MM.1S (cell line): Measurements from ENCODE around the gene SEMA3A.

Experiments used
- DNase-seq: peaks from one replicate; pipeline ENCODE4 v3.0.0-alpha.2; 2015
- H2AFZ ChIP-seq: fragments of 300-600 bp; sonication (generic); 2 replicates; pipeline ENCODE4 v1.6.0; 2016; ENCODE audit warnings: antibody characterized with exemption, low read length
- H3F3A ChIP-seq: fragments of 300-600 bp; sonication (generic); 2 replicates; pipeline ENCODE4 v1.6.1; 2016; ENCODE audit warnings: mild to moderate bottlenecking, antibody characterized with exemption, low read length, moderate library complexity, mixed read lengths; ENCODE audit not compliant: insufficient read depth
- H3K27ac ChIP-seq: fragments of 300-600 bp; sonication (generic); 2 replicates; pipeline ENCODE4 v1.5.1; 2016; ENCODE audit warnings: mild to moderate bottlenecking, low read length
- H3K27me3 ChIP-seq: fragments of 300-600 bp; sonication (generic); replicated peaks from 2 replicates; pipeline ENCODE4 v1.6.0; 2016; ENCODE audit warnings: low read length; ENCODE audit not compliant: insufficient read depth
- H3K36me3 ChIP-seq: fragments of 300-600 bp; sonication (generic); replicated peaks from 2 replicates; pipeline ENCODE4 v1.6.1; 2016; ENCODE audit warnings: mild to moderate bottlenecking, low read length, mixed read lengths; ENCODE audit not compliant: insufficient read depth
- H3K4me1 ChIP-seq: fragments of 300-600 bp; sonication (generic); 2 replicates; pipeline ENCODE4 v1.6.1; 2016; ENCODE audit warnings: low read length, mixed read lengths
- H3K4me2 ChIP-seq: fragments of 300-600 bp; sonication (generic); 2 replicates; pipeline ENCODE4 v1.6.0; 2016; ENCODE audit warnings: low read depth, low read length
- H3K4me3 ChIP-seq: fragments of 300-600 bp; sonication (generic); 2 replicates; pipeline ENCODE4 v1.5.1; 2016; ENCODE audit warnings: low read length, mixed read lengths
- H3K79me2 ChIP-seq: fragments of 300-600 bp; sonication (generic); 2 replicates; pipeline ENCODE4 v1.6.1; 2016; ENCODE audit warnings: mixed run types, low read length, mixed read lengths
- H3K9ac ChIP-seq: fragments of 300-600 bp; sonication (generic); 2 replicates; pipeline ENCODE4 v1.6.1; 2016; ENCODE audit warnings: low read length, mixed read lengths
- H3K9me2 ChIP-seq: fragments of 300-600 bp; sonication (generic); replicated peaks from 2 replicates; pipeline ENCODE4 v1.6.1; 2016; ENCODE audit warnings: mild to moderate bottlenecking, low read length, mixed read lengths; ENCODE audit not compliant: insufficient read depth
- H3K9me3 ChIP-seq: fragments of 300-600 bp; sonication (generic); replicated peaks from 2 replicates; pipeline ENCODE4 v1.6.1; 2016; ENCODE audit warnings: mild to moderate bottlenecking, low read length, mixed read lengths; ENCODE audit not compliant: insufficient read depth
- H4K20me1 ChIP-seq: fragments of 300-600 bp; sonication (generic); 2 replicates; pipeline ENCODE4 v1.6.1; 2016; ENCODE audit warnings: mild to moderate bottlenecking, low read length, moderate library complexity, mixed read lengths; ENCODE audit not compliant: insufficient read depth
- EZH2 ChIP-seq: fragments of 300-600 bp; sonication (generic); optimal IDR thresholded peaks from 2 replicates; pipeline ENCODE3; 2017; ENCODE audit warnings: low read depth, mild to moderate bottlenecking, antibody characterized with exemption, low read length, mixed read lengths
- EZH2phosphoT487 ChIP-seq: fragments of 300-600 bp; sonication (generic); IDR thresholded peaks from 2 replicates; pipeline ENCODE4 v1.6.1; 2018; ENCODE audit warnings: antibody characterized with exemption, low read length
- TF ChIP-seq, protein P1 (sequence below): fragments of 300-600 bp; sonication (generic); IDR thresholded peaks from 2 replicates; pipeline ENCODE4 v1.5.1; 2016; ENCODE audit warnings: antibody characterized with exemption, low read length, mixed read lengths

The SEMA3A gene

DNA sequence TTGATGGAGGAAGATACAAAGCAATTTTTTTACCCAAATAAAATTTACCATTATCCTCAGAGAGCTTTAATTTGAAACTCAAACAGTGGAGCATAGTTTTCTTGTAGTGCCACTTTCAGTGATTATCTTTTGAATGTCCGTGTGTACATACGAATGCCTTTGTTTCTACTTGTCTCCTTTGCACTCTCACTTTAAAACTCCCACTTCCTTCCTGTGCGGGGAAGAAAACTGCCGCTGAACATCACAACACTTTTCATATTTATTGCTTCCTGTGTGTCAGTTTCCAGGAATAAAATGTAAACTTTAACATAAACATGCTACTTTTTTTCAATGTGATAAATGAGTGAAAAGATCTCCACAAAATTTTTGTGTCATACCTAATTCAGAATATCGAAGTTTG lies 102.4 kb downstream of the SEMA3A start:
- Histone ChIP-seq H3K79me2 (no peaks in the 10 kb centered on the region), H2AFZ (no peak overlapping the region), H3K9me2 (no peaks in the 10 kb centered on the region), H3K4me3 (no peak overlapping the region), H3K9ac (no peak overlapping the region), H3K36me3 (no peaks in the 10 kb centered on the region), H4K20me1 (no peaks in the 10 kb centered on the region), H3K27ac (no peak overlapping the region), H3K4me1 (0 out of 2 replicates have a peak, but pooled peaks cover 5% of the 10 kb centered on the region), H3K27me3 (no peaks in the 10 kb centered on the region), H3K9me3 (no peaks in the 10 kb centered on the region), H3K4me2 (no peak overlapping the region), H3F3A (no peaks in the 10 kb centered on the region)
- TF ChIP-seq, protein P1, sequence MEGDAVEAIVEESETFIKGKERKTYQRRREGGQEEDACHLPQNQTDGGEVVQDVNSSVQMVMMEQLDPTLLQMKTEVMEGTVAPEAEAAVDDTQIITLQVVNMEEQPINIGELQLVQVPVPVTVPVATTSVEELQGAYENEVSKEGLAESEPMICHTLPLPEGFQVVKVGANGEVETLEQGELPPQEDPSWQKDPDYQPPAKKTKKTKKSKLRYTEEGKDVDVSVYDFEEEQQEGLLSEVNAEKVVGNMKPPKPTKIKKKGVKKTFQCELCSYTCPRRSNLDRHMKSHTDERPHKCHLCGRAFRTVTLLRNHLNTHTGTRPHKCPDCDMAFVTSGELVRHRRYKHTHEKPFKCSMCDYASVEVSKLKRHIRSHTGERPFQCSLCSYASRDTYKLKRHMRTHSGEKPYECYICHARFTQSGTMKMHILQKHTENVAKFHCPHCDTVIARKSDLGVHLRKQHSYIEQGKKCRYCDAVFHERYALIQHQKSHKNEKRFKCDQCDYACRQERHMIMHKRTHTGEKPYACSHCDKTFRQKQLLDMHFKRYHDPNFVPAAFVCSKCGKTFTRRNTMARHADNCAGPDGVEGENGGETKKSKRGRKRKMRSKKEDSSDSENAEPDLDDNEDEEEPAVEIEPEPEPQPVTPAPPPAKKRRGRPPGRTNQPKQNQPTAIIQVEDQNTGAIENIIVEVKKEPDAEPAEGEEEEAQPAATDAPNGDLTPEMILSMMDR: no peak
- TF ChIP-seq EZH2: no peak
- TF ChIP-seq EZH2phosphoT487: no peak
- no peak for DNase-seq

DNA sequence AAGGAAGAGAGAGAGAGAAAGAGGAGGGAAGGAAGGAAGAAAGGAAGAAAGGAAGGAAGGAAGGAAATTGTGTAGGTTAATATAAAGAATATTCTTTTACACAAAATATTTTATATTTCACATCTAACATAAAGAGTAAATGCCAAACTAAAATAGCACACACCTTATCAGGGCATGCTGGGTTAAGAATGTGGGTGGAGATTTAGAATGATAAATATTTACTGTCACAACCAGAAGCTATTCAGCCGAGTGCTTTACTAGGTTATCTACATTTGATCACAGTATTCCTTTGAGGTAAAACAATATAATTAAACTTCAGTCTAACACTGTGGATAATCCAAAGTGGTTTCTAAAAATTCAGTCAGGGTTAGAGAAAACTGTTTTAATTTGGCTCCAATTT lies 103.3 kb downstream of the SEMA3A start:
- no peaks in the 10 kb centered on the region for H3K9me2 ChIP-seq
- H3K9me3 ChIP-seq: no peaks in the 10 kb centered on the region
- H3K4me3 ChIP-seq: no peak overlapping the region
- no peak overlapping the region for H2AFZ ChIP-seq
- H3K36me3 ChIP-seq: no peaks in the 10 kb centered on the region
- H3K79me2 ChIP-seq: no peaks in the 10 kb centered on the region
- H3K4me2 ChIP-seq: no peak overlapping the region
- no peak overlapping the region for H3K27ac ChIP-seq
- no peaks in the 10 kb centered on the region for H3K27me3 ChIP-seq
- no peak overlapping the region for H3K9ac ChIP-seq
- TF ChIP-seq, protein P1: no peak
- TF ChIP-seq EZH2phosphoT487 (no peak), EZH2 (no peak)
- no peaks in the 10 kb centered on the region for H4K20me1 ChIP-seq
- DNase-seq: no peak
- 0 out of 2 replicates have a peak, but pooled peaks cover 5% of the 10 kb centered on the region for H3K4me1 ChIP-seq
- no peaks in the 10 kb centered on the region for H3F3A ChIP-seq

DNA sequence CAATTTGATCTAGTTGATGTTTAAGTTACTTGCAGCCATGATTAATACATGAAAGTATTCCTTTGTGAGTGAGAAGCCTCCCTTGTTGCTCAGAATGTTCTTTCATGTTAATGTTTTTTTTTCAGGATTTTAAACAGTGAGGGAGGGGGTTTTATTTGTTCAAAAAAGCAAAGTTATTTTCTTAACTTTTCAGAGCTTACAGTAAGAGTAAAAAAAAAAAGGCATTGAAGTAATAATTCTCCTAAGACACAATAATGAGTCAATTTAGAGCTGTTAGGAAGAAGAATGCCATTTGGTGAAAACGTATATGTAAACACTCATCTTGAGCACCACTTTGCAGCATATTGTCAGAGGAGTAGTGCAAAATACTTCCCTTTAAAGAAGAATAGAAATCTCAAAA lies 105.8 kb downstream of the SEMA3A start:
- H3K4me3 ChIP-seq: no peak overlapping the region
- 0 out of 2 replicates have a peak, but pooled peaks cover 5% of the 10 kb centered on the region for H3K4me1 ChIP-seq
- no peak overlapping the region for H2AFZ ChIP-seq
- H3K4me2 ChIP-seq: no peak overlapping the region
- no peaks in the 10 kb centered on the region for H3F3A ChIP-seq
- H3K9me3 ChIP-seq: no peaks in the 10 kb centered on the region
- H3K79me2 ChIP-seq: no peaks in the 10 kb centered on the region
- TF ChIP-seq EZH2phosphoT487: no peak
- no peak for TF ChIP-seq EZH2
- TF ChIP-seq, protein P1: no peak
- H4K20me1 ChIP-seq: no peaks in the 10 kb centered on the region
- no peak for DNase-seq
- no peak overlapping the region for H3K27ac ChIP-seq
- H3K9ac ChIP-seq: no peak overlapping the region
- no peaks in the 10 kb centered on the region for H3K9me2 ChIP-seq
- H3K27me3 ChIP-seq: no peaks in the 10 kb centered on the region
- no peaks in the 10 kb centered on the region for H3K36me3 ChIP-seq
